Right lobe of liver (tissue), 4 donors: ENCODE results near the gene KLHL8.

Experiments
- POLR2A ChIP-seq: fragments of 450-650 bp; IDR thresholded peaks from one replicate; pipeline ENCODE4 v1.6.1; 2017; ENCODE audit warnings: antibody characterized with exemption, mild to moderate bottlenecking
- TF ChIP-seq, protein P1 (sequence below), 4 donors: fragments of 200-600 bp in 3 of 4; fragments of 450-650 bp in 1 of 4; IDR thresholded peaks; one replicate each; pipeline versions ENCODE4 v1.5.1 to v1.8.0; 2016 to 2022; ENCODE audit warnings: antibody characterized with exemption in 4 of 4, mild to moderate bottlenecking in 2 of 4
- donor health status: DM: no; HTN: no; CAD: no.
- donor health status: DM: no; HTN: no; CAD: no.
- donor health status: DM: no; HTN: yes; CAD: no.

DNA sequence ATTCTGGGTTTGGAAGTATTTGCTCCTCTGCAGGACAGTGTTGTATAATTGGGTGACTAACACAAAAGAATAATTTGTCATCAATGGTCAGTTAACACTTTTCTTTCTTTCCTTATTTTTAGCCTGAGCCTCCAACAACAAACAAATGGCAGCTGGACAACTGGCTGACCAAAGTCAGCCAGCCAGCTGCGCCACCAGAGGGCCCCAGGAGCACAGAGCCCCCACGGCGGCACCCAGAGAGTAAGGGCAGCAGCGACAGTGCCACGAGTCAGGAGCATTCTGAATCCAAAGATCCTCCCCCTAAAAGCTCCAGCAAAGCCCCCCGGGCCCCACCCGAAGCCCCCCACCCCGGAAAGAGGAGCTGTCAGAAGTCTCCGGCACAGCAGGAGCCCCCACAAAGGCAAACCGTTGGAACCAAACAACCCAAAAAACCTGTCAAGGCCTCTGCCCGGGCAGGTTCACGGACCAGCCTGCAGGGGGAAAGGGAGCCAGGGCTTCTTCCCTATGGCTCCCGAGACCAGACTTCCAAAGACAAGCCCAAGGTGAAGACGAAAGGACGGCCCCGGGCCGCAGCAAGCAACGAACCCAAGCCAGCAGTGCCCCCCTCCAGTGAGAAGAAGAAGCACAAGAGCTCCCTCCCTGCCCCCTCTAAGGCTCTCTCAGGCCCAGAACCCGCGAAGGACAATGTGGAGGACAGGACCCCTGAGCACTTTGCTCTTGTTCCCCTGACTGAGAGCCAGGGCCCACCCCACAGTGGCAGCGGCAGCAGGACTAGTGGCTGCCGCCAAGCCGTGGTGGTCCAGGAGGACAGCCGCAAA lies 106.0 kb downstream of the KLHL8 start:
- TF ChIP-seq, protein P1, sequence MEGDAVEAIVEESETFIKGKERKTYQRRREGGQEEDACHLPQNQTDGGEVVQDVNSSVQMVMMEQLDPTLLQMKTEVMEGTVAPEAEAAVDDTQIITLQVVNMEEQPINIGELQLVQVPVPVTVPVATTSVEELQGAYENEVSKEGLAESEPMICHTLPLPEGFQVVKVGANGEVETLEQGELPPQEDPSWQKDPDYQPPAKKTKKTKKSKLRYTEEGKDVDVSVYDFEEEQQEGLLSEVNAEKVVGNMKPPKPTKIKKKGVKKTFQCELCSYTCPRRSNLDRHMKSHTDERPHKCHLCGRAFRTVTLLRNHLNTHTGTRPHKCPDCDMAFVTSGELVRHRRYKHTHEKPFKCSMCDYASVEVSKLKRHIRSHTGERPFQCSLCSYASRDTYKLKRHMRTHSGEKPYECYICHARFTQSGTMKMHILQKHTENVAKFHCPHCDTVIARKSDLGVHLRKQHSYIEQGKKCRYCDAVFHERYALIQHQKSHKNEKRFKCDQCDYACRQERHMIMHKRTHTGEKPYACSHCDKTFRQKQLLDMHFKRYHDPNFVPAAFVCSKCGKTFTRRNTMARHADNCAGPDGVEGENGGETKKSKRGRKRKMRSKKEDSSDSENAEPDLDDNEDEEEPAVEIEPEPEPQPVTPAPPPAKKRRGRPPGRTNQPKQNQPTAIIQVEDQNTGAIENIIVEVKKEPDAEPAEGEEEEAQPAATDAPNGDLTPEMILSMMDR (IDR thresholded peaks at IDR 0.05) = no peak
- TF ChIP-seq POLR2A = no peak
